H9 (cell line): Measurements from ENCODE around the gene CATSPERZ. TPM values are rescaled to one million over a fixed set of nuclear protein-coding genes. Genes with fewer than 3 reads are reported as not detected.
A peak's percentile ranks its signal among the peaks of the same experiment; 100 is the strongest.

ENCODE experiments used
- DNase-seq: peaks from one replicate; pipeline ENCODE4 v3.0.0-alpha.2; 2017
- H2AFZ ChIP-seq: one replicate; pipeline ENCODE4 v1.6.1; 2013; ENCODE audit warnings: mild to moderate bottlenecking, low read length, control low read depth, moderate library complexity
- H2AK5ac ChIP-seq: 2 replicates; pipeline ENCODE4 v1.6.1; 2013; ENCODE audit warnings: low read length, control low read depth, mixed read lengths; ENCODE audit not compliant: insufficient read length
- H2BK120ac ChIP-seq: one replicate; pipeline ENCODE4 v1.6.1; 2013; ENCODE audit warnings: low read depth, mild to moderate bottlenecking, low read length, control low read depth, inconsistent platforms; ENCODE audit not compliant: poor library complexity, severe bottlenecking
- H2BK12ac ChIP-seq: 2 replicates; pipeline ENCODE4 v1.6.1; 2013; ENCODE audit warnings: low read length, control low read depth, mixed read lengths, low read depth; ENCODE audit not compliant: insufficient read length
- H2BK15ac ChIP-seq: 2 replicates; pipeline ENCODE4 v1.6.1; 2013; ENCODE audit warnings: low read depth, low read length, control low read depth
- H2BK20ac ChIP-seq: one replicate; pipeline ENCODE4 v1.6.1; 2013; ENCODE audit warnings: low read depth, mild to moderate bottlenecking, low read length, control low read depth, inconsistent platforms; ENCODE audit not compliant: poor library complexity, severe bottlenecking
- H2BK5ac ChIP-seq: 2 replicates; pipeline ENCODE4 v1.6.1; 2013; ENCODE audit warnings: low read length, control low read depth, mixed read lengths; ENCODE audit not compliant: insufficient read length
- H3K14ac ChIP-seq: 2 replicates; pipeline ENCODE4 v1.6.1; 2013; ENCODE audit warnings: low read length, control low read depth; ENCODE audit not compliant: insufficient read depth
- H3K18ac ChIP-seq: 2 replicates; pipeline ENCODE4 v1.6.1; 2013; ENCODE audit warnings: low read depth, mild to moderate bottlenecking, mixed read lengths, low read length, control low read depth; ENCODE audit not compliant: insufficient read length
- H3K23ac ChIP-seq: 2 replicates; pipeline ENCODE4 v1.6.1; 2013; ENCODE audit warnings: low read length, control low read depth, mixed read lengths, low read depth; ENCODE audit not compliant: insufficient read length
- H3K23me2 ChIP-seq: 2 replicates; pipeline ENCODE4 v1.6.1; 2013; ENCODE audit warnings: low read depth, mild to moderate bottlenecking, mixed read lengths, low read length, control low read depth; ENCODE audit not compliant: insufficient read length, poor library complexity, severe bottlenecking
- H3K27ac ChIP-seq: 2 replicates; pipeline ENCODE4 v1.5.1; 2013; ENCODE audit warnings: low read length, control low read depth, mixed read lengths, low read depth; ENCODE audit not compliant: insufficient read length
- H3K27me3 ChIP-seq: 2 replicates; pipeline ENCODE4 v1.6.1; 2013; ENCODE audit warnings: low read length, control low read depth, inconsistent platforms; ENCODE audit not compliant: insufficient read depth
- H3K4ac ChIP-seq: 2 replicates; pipeline ENCODE4 v1.6.1; 2013; ENCODE audit warnings: low read depth, mild to moderate bottlenecking, control low read depth, inconsistent platforms, low read length, moderate library complexity
- H3K4me1 ChIP-seq: 2 replicates; pipeline ENCODE4 v1.6.1; 2013; ENCODE audit warnings: low read length, control low read depth, inconsistent platforms; ENCODE audit not compliant: insufficient read depth
- H3K4me2 ChIP-seq: 2 replicates; pipeline ENCODE4 v1.6.1; 2013; ENCODE audit warnings: low read length, control low read depth, mixed read lengths; ENCODE audit not compliant: insufficient read length, insufficient read depth
- H3K56ac ChIP-seq: 2 replicates; pipeline ENCODE4 v1.6.1; 2013; ENCODE audit warnings: low read depth, mild to moderate bottlenecking, mixed read lengths, low read length, control low read depth; ENCODE audit not compliant: insufficient read length
- H3K79me1 ChIP-seq: 2 replicates; pipeline ENCODE4 v1.6.1; 2013; ENCODE audit warnings: low read depth, mild to moderate bottlenecking, moderate library complexity, low read length, control low read depth, inconsistent platforms; ENCODE audit not compliant: insufficient read depth, poor library complexity, severe bottlenecking
- H3K79me2 ChIP-seq: 2 replicates; pipeline ENCODE4 v1.6.1; 2013; ENCODE audit warnings: low read length, control low read depth, inconsistent platforms; ENCODE audit not compliant: insufficient read depth
- H3K9ac ChIP-seq: 2 replicates; pipeline ENCODE4 v1.6.1; 2013; ENCODE audit warnings: low read length, control low read depth, mixed read lengths; ENCODE audit not compliant: insufficient read length; ENCODE audit errors: extremely low read depth
- H3K9me3 ChIP-seq: one replicate; pipeline ENCODE4 v1.6.1; 2013; ENCODE audit warnings: low read depth, low read length, inconsistent platforms; ENCODE audit not compliant: control insufficient read depth
- H3T11ph ChIP-seq: one replicate; pipeline ENCODE4 v1.6.1; 2013; ENCODE audit warnings: mild to moderate bottlenecking, low read length, control low read depth, inconsistent platforms
- H4K20me1 ChIP-seq: one replicate; pipeline ENCODE4 v1.6.1; 2013; ENCODE audit not compliant: control insufficient read depth, insufficient read length, insufficient read depth
- H4K5ac ChIP-seq: 2 replicates; pipeline ENCODE4 v1.6.1; 2013; ENCODE audit warnings: low read depth, mild to moderate bottlenecking, mixed read lengths, low read length, control low read depth; ENCODE audit not compliant: insufficient read length
- H4K8ac ChIP-seq: replicated peaks from 2 replicates; pipeline ENCODE4 v1.6.1; 2013; ENCODE audit warnings: low read length, control low read depth, mixed read lengths, low read depth; ENCODE audit not compliant: insufficient read length
- H4K91ac ChIP-seq: 2 replicates; pipeline ENCODE4 v1.6.1; 2013; ENCODE audit warnings: low read depth, mild to moderate bottlenecking, moderate library complexity, mixed read lengths, low read length, control low read depth; ENCODE audit not compliant: insufficient read length
- H3K27ac Mint-ChIP-seq, 3 experiments: 2 replicates in 2 of 3; 3 replicates in 1 of 3; pipeline ENCODE4 v1.8.0; 2020 to 2021; ENCODE audit warnings: mixed read lengths in 3 of 3, mild to moderate bottlenecking in 1 of 3, moderate library complexity in 1 of 3
- H3K27me3 Mint-ChIP-seq: 2 replicates; pipeline ENCODE4 v1.8.0; 2021; ENCODE audit warnings: low read depth, mild to moderate bottlenecking, moderate library complexity, mixed read lengths
- H3K36me3 Mint-ChIP-seq, 3 experiments: 2 replicates in 2 of 3; 3 replicates in 1 of 3; pipeline ENCODE4 v1.8.0; 2020 to 2021; ENCODE audit warnings: low read depth in 3 of 3, mixed read lengths in 3 of 3; ENCODE audit not compliant: insufficient read depth in 1 of 3
- H3K4me1 Mint-ChIP-seq, 2 experiments: 2 replicates each; pipeline ENCODE4 v1.8.0; 2020; ENCODE audit warnings: mixed read lengths in 2 of 2
- H3K4me3 Mint-ChIP-seq, 2 experiments: 2 replicates in 1 of 2; 3 replicates in 1 of 2; pipeline ENCODE4 v1.8.0; 2020 to 2021; ENCODE audit warnings: mild to moderate bottlenecking in 2 of 2, mixed read lengths in 2 of 2, moderate library complexity in 1 of 2
- H3K9me3 Mint-ChIP-seq, 2 experiments: 2 replicates in 1 of 2; 3 replicates in 1 of 2; pipeline ENCODE4 v1.8.0; 2020; ENCODE audit warnings: mild to moderate bottlenecking in 2 of 2, mixed read lengths in 2 of 2, moderate library complexity in 1 of 2
- CTCF ChIP-seq: fragments of 200-600 bp; sonication (generic); conservative IDR thresholded peaks from 3 replicates; pipeline ENCODE4 v1.8.0; 2021; ENCODE audit warnings: antibody characterized with exemption, mild to moderate bottlenecking
- WGBS: extraction: QIAGEN DNeasy Blood & Tissue Kit; methylation state at CpG from one replicate; pipeline ENCODE4 v1.1.7; 2013; ENCODE audit warnings: missing lambda C conversion rate, low lambda C conversion rate, mixed read lengths; ENCODE audit not compliant: insufficient read length; ENCODE audit errors: extremely low coverage; 5-methylcytosine and 5-hydroxymethylcytosine counted together
- total RNA-seq: library from RNA; stranded (reverse); gene quantifications from 2 replicates; pipeline ENCODE4 v1.2.1, GENCODE V29; 2021

The CATSPERZ gene
- total RNA-seq, 1 experiment from 2014 or later = 0.92 TPM

- DNase-seq = no peak
- H3K9me3 ChIP-seq = no peaks in the 10 kb centered on the region
- H3K23me2 ChIP-seq = peaks cover 17% of the 10 kb centered on the region
- 0 out of 5 replicates have a peak overlapping the region, but pooled peaks of 1 of the 2 experiments have one; percentile 17 for H3K4me3 Mint-ChIP-seq
- no peak overlapping the region for H2BK120ac ChIP-seq
- no CpG with 5 or more reads among the region's 8 CpGs for WGBS
- no peak overlapping the region for H3K27ac Mint-ChIP-seq
- H4K8ac ChIP-seq = no peak overlapping the region
- H3K4me1 Mint-ChIP-seq = peaks cover 7 to 35% of the 10 kb centered on the region in 2 experiments
- H4K91ac ChIP-seq = no peak overlapping the region
- no peak overlapping the region for H2BK20ac ChIP-seq
- H3K18ac ChIP-seq = no peak overlapping the region
- H3K23ac ChIP-seq = no peak overlapping the region
- no peak overlapping the region for H2BK5ac ChIP-seq
- H3K79me2 ChIP-seq = no peaks in the 10 kb centered on the region
- H3K9me3 Mint-ChIP-seq = no peaks in the 10 kb centered on the region
- no peak overlapping the region for H2AK5ac ChIP-seq
- H3K56ac ChIP-seq = no peak overlapping the region
- H3K9ac ChIP-seq = no peak overlapping the region
- H3K27ac ChIP-seq = no peak overlapping the region
- H4K5ac ChIP-seq = no peak overlapping the region
- peaks cover 3% of the 10 kb centered on the region for H4K20me1 ChIP-seq
- H3K4me2 ChIP-seq = no peak overlapping the region
- TF ChIP-seq CTCF = no peak
- H3K79me1 ChIP-seq = no peaks in the 10 kb centered on the region
- no peak overlapping the region for H3K4ac ChIP-seq
- no peak overlapping the region for H2BK15ac ChIP-seq
- no peak overlapping the region for H2AFZ ChIP-seq
- H3K36me3 Mint-ChIP-seq = no peaks in the 10 kb centered on the region
- H3K4me1 ChIP-seq = no peaks in the 10 kb centered on the region; the same call in 1 of the 2 replicates
- no peak overlapping the region for H3T11ph ChIP-seq
- no peak overlapping the region for H3K14ac ChIP-seq
- no peaks in the 10 kb centered on the region for H3K27me3 ChIP-seq
- no peak overlapping the region for H2BK12ac ChIP-seq
- H3K27me3 Mint-ChIP-seq = peaks cover 17% of the 10 kb centered on the region
Observed at GRCh38 chr11:64338716-64339115, 38.6 kb downstream of the CATSPERZ start.
